Femur (tissue), 1 donor: ENCODE measurements around the gene PPFIA1.
"Not testable (repeated sequence)": the region's sequence is repeated elsewhere in the genome, so short reads cannot be mapped to it uniquely, and the experiment has no call there.

Source experiments
- DNase-seq: peaks from one replicate; pipeline ENCODE4 v3.0.0-alpha.2; 2017

PPFIA1 gene

GRCh38 chr11:70328556-70328955 is 58.1 kb downstream of the PPFIA1 start:
- DNase-seq, result no peak

DNA sequence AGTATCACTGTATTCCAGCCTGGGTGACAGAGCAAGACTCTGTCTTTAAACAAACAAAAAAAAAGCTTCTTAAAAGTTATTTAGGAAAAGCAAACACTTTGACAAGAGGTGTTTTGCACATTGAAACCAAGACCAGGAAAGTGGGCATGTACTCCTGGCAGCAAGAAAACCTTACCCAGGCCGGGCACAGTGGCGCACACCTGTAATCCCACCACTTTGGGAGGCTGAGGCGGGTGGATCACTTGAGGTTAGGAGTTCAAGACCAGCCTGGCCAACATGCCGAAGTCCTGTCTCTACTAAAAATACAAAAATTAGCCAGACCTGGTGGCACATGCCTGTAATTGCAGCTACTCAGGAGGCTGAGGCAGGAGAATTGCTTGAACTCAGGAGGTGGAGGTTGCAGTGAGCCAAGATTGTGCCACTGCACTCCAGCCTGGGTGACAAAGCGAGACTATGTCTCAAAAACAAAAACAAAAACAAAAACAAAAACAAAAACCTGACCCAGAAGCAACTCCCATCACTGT is 60.9 kb downstream of the PPFIA1 start:
- DNase-seq, result not testable (repeated sequence)

DNA sequence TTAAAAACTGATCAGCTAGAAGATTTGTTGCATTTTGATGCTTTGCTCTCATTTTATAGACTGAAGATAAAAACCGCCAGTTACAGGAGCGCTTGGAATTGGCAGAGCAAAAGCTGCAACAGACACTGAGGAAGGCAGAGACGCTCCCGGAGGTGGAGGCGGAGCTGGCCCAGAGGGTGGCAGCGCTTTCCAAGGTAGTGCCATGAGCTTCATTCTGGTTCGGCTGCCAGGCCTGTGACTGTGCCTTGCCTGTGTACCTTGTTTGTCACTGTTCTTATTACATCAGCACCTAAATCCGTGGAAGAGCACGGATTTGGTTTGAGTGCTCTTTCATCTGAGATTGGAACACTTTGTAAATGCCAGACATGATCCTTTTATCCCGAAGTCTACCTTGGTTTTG is 61.4 kb downstream of the PPFIA1 start:
- no peak for DNase-seq

DNA sequence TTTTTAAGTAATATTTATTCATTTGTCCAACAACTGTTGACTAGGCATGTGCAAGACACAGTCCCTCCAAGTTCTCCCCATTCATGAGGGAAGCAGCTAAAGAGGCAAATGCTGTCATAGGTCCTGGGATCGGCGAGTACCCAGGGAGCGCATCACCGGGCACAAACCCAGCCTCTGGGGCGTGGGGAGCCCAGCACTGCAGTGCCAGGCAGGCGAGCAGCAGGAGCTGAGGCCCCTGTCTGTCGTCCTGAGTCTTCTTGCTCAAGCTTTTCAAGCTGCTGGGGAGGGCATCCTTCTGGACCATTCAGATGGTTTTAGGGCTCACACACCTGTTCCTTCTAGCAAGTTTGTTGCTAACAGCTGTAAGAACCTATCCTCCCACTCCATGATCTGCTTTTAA is 62.1 kb downstream of the PPFIA1 start:
- DNase-seq, result no peak

GRCh38 chr11:70333261-70333660 is 62.8 kb downstream of the PPFIA1 start:
- no peak for DNase-seq

DNA sequence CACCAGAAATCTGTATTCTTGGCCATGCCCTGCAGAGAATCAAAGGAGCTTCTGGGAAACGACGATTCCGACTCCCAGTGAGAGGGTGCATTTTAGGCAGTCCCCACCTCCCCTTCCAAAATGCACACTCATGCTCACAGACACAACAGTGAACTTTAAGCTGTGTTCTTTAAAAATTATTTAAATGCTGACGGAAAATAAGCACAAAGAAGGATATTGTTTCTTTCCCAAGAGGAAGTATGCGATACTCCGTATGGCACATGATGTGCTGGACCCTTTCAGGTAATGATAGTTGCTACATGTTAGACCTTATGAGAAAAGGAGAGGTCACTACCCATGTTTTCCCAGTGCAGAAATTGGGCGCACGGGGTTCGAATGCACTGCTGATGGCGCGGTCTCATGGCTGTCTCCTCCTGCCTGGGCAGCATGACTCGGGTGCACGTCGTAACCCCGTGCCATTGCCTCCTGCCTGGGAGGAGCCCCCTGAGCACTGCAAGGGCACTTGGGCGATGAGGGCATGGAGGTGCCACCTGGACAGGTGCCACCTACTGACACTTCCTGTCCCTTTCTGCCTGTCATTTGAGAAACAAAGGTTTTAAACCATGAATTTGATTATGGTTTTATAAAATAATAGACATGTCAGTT is 64.0 kb downstream of the PPFIA1 start:
- DNase-seq, result no peak

DNA sequence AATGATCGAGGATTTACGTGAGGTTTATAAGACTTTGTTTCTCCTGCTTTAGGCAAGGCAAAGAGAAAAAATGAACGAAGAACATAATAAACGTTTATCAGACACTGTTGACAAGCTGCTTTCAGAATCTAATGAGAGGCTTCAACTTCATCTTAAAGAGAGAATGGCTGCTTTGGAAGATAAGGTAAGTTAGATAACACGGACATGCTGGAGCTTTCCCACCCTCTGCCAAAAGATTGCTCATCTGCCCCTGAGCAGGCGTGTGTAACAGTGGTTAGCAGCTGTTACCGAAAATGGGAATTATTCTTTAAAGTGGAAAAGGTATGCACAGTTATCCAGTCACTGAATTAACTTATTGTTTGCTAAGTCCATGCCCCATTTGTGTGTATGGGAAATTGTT is 65.0 kb downstream of the PPFIA1 start:
- DNase-seq, result no peak

GRCh38 chr11:70338594-70338993 is 68.1 kb downstream of the PPFIA1 start:
- no peak for DNase-seq

- no peak for DNase-seq
Measured at GRCh38 chr11:70339066-70339465, 68.6 kb downstream of the PPFIA1 start.

GRCh38 chr11:70341881-70342429 is 71.5 kb downstream of the PPFIA1 start:
- DNase-seq, result no peak

- no peak for DNase-seq
Measured at GRCh38 chr11:70343636-70344035, 73.1 kb downstream of the PPFIA1 start.

GRCh38 chr11:70348191-70348590 is 77.7 kb downstream of the PPFIA1 start:
- no peak for DNase-seq

- no peak for DNase-seq
Measured at GRCh38 chr11:70348608-70349007, 78.1 kb downstream of the PPFIA1 start.

- no peak for DNase-seq
Measured at GRCh38 chr11:70351646-70352045, 81.2 kb downstream of the PPFIA1 start.

DNA sequence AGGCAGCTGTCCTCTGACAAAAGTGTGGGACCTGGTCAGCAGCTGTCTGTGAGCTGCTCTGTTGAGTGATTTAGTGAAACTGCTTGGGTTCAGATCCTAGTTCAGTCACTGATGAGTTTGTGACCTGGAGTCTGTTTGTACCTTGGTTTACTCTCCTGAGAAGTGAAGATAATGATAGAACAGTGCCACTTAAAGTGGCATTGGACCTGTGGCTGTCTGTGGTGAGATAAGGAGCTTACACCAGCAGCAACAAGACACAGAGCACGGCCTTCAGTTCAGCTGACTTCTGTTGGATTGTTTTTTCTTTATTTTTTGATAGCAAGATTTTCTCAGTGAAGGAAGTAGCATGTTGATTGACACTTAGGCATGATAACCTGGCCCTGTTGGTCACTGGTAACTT is 81.6 kb downstream of the PPFIA1 start:
- DNase-seq, result no peak

DNA sequence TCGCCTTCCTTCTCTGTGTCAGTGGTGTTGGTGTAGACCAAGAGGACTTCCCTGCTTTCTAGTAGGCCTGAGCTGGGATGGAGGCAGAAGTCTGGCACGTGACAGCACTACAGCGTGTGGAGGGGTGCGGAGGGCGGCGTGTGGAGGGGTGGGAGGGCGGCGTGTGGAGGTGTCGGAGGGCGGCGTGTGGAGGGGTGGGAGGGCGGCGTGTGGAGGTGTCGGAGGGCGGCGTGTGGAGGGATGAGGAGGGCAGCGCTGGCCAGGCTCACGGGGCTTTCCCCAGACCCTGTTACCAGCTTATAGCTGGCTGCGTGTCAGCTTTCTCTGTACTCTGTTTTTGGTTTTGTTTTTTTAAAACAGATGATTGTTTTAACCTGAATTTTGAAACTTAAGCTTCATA is 82.1 kb downstream of the PPFIA1 start:
- DNase-seq, result no peak

GRCh38 chr11:70353329-70353728 is 82.8 kb downstream of the PPFIA1 start:
- DNase-seq, result no peak

DNA sequence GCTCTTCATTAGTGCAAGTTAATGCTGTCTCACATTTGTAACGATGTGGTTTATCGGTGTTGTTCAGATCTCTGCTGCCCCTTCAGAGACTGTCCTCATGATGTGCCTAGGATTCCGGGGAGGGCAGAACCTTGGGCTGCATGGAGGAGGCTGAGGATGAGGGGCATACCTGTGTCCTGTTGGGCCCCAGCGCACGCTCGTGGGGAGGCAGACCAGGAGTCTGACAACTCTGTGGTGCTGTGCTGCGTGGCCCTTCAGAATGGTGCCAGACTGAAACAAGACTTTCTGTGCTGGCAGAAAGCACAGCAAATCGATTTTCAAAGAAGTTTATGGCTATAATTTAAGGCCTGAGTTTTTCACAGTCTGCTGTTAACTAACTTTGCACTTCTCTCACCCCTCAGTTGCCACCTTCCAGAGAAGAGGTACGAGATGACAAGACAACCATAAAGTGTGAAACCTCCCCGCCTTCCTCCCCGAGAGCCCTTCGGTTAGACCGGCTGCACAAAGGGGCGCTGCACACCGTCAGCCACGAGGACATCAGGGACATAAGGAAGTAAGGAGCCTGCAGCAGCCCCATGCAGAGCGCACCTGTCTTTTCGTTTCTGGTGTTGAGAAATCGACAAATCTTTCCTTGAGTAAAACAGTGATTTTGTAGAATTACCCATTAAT is 83.5 kb downstream of the PPFIA1 start:
- no peak for DNase-seq

DNA sequence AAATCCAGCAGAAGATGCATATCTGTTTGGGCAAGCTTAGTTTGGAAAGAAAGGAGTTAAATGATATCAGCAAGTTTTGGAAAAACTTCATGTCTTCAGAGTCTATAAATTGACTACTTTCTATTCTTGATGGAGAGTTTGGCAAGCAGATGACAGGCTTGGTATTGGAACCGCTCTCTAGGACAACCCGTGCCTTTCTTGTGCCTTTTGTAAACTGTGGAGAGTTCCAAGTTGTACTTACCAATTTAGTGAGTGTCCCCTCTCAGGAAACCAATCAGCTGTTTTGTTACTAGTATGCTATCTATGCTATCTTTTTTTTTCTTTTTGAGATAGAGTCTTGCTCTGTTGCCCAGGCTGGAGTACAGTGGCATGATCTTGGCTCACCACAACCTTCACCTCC is 84.1 kb downstream of the PPFIA1 start:
- DNase-seq, result no peak

DNA sequence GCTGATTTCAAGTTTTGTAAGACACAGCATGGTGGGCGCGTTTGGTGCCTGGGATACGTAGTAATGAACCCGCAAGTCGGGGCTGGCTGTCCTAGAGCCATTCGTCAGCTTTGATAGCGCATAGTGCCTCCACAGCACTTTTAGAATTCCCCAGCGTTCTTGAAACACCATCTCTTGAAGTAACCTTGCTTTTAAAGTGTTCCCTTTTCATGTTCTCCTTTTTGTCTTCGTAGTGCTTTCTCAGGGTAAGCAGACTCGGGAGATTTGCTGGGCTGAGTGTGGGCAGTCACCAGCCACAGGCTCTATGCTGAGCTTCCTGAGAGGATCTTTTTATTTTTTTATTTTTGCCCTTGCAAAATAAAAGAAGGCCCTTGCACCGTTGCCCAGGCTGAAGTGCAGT is 88.3 kb downstream of the PPFIA1 start:
- no peak for DNase-seq

DNA sequence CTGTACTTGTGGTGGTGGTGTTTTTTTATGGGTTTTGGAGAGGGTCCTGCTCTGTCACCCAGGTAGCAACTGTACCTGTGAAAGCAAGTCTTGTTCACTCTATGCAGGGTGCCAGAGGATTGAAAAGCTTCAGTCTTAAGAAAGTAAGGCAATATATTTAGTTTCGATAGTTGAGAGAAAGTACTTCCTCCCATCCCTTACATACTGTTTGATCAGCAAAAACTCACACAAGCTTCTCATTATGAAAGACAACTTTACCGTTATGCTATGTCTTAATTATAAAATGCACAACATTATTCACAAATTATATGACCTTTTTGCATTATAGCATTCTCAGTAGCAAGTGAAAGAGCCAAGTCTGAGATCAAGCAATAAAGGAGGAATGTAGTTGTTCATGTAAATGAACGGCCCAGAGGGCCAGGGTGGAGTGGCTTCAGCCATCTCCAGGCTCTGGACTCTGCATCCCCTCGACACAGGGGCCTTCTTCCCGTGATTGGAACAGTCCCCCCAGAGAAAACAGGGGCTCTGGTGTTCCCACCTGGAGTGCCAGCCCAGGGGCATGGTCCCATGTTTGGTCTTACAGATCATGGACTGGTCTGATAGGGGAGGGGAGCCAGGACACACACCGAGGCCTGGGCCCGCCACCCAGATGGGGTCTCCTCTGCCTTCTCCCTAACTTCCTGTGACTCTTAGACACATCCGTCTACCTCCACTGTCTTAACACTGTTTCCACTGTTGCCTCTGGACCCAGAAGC is 89.1 kb downstream of the PPFIA1 start:
- no peak for DNase-seq

DNA sequence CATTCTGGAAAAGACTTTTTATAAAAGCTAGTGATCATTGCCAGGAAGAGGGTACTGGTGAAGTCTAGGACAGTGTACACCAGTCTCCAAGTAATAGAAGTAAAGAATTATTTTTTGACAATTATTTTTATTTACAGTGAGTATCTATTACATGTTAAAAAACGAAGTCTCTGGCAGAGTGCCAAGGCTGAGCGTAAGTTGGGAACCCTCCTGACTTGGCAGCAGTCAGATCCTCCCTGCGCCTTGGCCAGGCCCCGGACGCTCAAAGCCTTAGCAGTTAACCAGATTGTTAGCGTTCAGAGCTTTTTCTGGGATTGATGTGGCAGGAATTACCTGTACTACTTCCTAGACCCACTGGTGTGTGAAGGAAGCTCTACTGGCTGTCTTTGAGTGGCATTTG is 89.7 kb downstream of the PPFIA1 start:
- DNase-seq, result no peak

DNA sequence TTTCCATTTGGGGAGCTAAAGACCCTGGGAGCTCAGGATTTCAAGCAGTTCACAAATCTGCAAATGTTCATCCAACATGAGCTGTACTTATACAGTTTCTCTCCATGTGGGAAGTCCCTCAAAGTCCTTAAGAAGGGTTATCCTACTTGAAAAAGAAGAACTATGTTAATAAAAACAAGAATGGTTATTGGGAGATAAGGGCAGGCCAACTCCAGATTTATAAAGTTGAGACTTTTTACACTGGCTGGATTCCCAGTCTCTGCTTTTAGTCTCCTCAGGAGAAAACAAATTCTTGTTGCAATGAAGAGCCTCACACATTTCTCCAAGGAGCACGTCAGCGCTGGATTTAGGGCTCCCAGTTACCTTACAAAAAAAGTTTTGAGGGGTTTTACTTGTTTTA is 93.7 kb downstream of the PPFIA1 start:
- no peak for DNase-seq
